Transverse colon (tissue), 4 donors: ENCODE measurements around the gene FAM118A. TPM values are rescaled to one million over a fixed set of nuclear protein-coding genes. Genes with fewer than 3 reads are reported as not detected.

ENCODE experiments used
- DNase-seq: peaks from one replicate; pipeline ENCODE4 v3.0.0-alpha.2; 2019
- H3K27ac ChIP-seq, 4 donors: fragments of 200-600 bp; sonication (generic); 2 replicates each; pipeline ENCODE4 v1.5.1; 2016 to 2018; ENCODE audit warnings: inconsistent platforms in 4 of 4
- H3K27me3 ChIP-seq: fragments of 200-600 bp; sonication (generic); 2 replicates; pipeline ENCODE4 v1.5.1; 2017; ENCODE audit warnings: inconsistent platforms
- H3K36me3 ChIP-seq, 4 donors: fragments of 200-600 bp; sonication (generic); 2 replicates each; pipeline ENCODE4 v1.5.1; 2017 to 2019; ENCODE audit warnings: inconsistent platforms in 4 of 4
- H3K4me1 ChIP-seq, 4 donors: fragments of 200-600 bp; sonication (generic); 2 replicates each; pipeline ENCODE4 v1.5.1; 2017 to 2020; ENCODE audit warnings: inconsistent platforms in 4 of 4
- H3K4me3 ChIP-seq, 4 donors: fragments of 200-600 bp; sonication (generic); 1 replicate in 1 of 4; 2 replicates in 3 of 4; pipeline versions ENCODE4 v1.5.1 to v1.6.1; 2017 to 2019; ENCODE audit warnings: inconsistent platforms in 4 of 4
- H3K9me3 ChIP-seq, 2 donors: fragments of 200-600 bp; sonication (generic); 2 replicates each; pipeline ENCODE4 v1.5.1; 2017 to 2019; ENCODE audit warnings: inconsistent platforms in 2 of 2
- EP300 ChIP-seq: sonication (generic); formaldehyde crosslinking; IDR thresholded peaks from one replicate; pipeline ENCODE4 v1.6.1; 2017; ENCODE audit warnings: antibody characterized with exemption, low read depth
- POLR2A ChIP-seq: fragments of 450-650 bp; IDR thresholded peaks from one replicate; pipeline ENCODE4 v1.6.1; 2016; ENCODE audit warnings: antibody characterized with exemption, mild to moderate bottlenecking, moderate library complexity
- POLR2AphosphoS5 ChIP-seq, 3 donors: sonication (generic); formaldehyde crosslinking; IDR thresholded peaks; one replicate each; pipeline ENCODE4 v1.6.1; 2016; ENCODE audit warnings: antibody characterized with exemption in 3 of 3
- WGBS, 2 donors: methylation state at CpG; one replicate each; pipeline ENCODE4 v1.1.5; 2018; ENCODE audit warnings: low coverage in 1 of 2; 5-methylcytosine and 5-hydroxymethylcytosine counted together
- in situ Hi-C, 4 donors: fragments of 200-750 bp; cut with MboI; loops; one replicate each; pipeline versions ENCODE4 v1.15.0 to v1.15.1; 2017; ENCODE audit warnings: low sequenced_read_pairs in 3 of 4, low pct_ligation_motif_present in 1 of 4, low pct_unique_long_range_greater_than_20kb in 1 of 4
- intact Hi-C: fragments of 100-400 bp; cut with DNase I; formaldehyde crosslinking; loops from one replicate; pipeline ENCODE4 v1.15.1; 2023; ENCODE audit warnings: low total_unique reads
- total RNA-seq, 4 donors: library from RNA; depleted of rRNA; stranded (reverse); fragments of >200 nt; gene quantifications; one replicate each; pipeline ENCODE4 v1.1.0, GENCODE V29; 2016
- TF ChIP-seq, protein P1 (sequence below), 5 experiments: fragments of 200-600 bp in 3 of 5; fragments of 450-650 bp in 2 of 5; sonication (generic) in 3 of 5; IDR thresholded peaks; 1 replicate in 2 of 5; 2 replicates in 3 of 5; pipeline ENCODE4 v1.5.1; 2016 to 2017; ENCODE audit warnings: antibody characterized with exemption in 5 of 5, inconsistent platforms in 3 of 5, mild to moderate bottlenecking in 2 of 5, moderate library complexity in 1 of 5

Gene FAM118A
- total RNA-seq, 4 donors from 2014 or later, result 46.0 to 424 (median 210) TPM

DNA sequence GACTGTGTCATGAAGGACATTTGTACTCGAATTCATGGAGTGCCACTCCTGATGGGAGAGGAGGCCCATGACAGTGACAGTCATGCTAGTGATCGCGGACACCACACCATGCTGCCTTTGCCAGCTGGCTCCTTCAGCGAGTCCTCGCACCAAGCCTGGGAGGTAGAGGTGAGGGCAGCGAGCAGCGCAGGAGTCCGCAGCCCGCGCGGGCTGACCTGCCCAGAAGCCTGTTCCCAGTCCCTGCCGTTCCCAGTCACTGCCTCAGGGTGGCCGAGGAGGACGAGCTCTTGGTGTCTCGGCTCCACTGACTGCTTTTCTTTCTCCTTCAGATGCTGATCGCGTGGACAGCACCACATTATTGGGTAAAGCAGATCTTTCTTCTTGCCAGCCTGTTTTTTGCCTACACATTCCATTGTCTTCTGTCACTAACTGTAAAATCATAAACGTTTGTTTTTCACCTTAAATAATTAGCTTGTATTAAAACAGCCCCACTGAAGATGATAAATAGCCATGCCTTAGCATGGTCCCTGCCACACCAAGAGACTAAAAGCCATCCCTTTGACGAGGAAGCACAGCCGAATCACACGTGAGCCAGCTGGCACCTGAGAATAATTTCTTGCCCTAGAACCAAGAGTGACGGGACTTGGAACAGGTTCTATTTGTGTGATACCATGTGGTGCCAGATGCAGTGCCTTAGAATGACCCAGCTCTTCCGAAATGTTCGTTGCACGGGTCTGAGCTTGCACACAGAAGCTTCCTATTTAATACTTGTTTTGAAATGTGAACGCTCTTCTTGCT is 25.5 kb downstream of the FAM118A start:
- intact Hi-C loops, result no loop called here
- Histone ChIP-seq H3K27ac (no peak overlapping the region), H3K27me3 (no peaks in the 10 kb centered on the region), H3K9me3 (no peaks in the 10 kb centered on the region), H3K4me3 (no peak overlapping the region), H3K36me3 (peaks cover 0 to 40% (median 13%) of the 10 kb centered on the region in 4 donors), H3K4me1 (peaks cover 8 to 18% (median 13%) of the 10 kb centered on the region in 4 donors)
- in situ Hi-C loops, result no loop called here
- DNase-seq, result no peak
- WGBS, 2 donors, result 77 to 83% methylated on average over 9 to 26 of the region's 26 CpGs
- TF ChIP-seq POLR2AphosphoS5 (IDR thresholded peaks at IDR 0.05) (no peak), EP300 (no peak), POLR2A (no peak)
- TF ChIP-seq, protein P1, sequence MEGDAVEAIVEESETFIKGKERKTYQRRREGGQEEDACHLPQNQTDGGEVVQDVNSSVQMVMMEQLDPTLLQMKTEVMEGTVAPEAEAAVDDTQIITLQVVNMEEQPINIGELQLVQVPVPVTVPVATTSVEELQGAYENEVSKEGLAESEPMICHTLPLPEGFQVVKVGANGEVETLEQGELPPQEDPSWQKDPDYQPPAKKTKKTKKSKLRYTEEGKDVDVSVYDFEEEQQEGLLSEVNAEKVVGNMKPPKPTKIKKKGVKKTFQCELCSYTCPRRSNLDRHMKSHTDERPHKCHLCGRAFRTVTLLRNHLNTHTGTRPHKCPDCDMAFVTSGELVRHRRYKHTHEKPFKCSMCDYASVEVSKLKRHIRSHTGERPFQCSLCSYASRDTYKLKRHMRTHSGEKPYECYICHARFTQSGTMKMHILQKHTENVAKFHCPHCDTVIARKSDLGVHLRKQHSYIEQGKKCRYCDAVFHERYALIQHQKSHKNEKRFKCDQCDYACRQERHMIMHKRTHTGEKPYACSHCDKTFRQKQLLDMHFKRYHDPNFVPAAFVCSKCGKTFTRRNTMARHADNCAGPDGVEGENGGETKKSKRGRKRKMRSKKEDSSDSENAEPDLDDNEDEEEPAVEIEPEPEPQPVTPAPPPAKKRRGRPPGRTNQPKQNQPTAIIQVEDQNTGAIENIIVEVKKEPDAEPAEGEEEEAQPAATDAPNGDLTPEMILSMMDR (IDR thresholded peaks at IDR 0.05), result no peak

GRCh38 chr22:45335854-45336522 is 26.3 kb downstream of the FAM118A start:
- in situ Hi-C loops (no loop called here), intact Hi-C loops (no loop called here)
- peak overlapping the region; percentile 56 to 68 (median 58) for H3K27ac ChIP-seq
- no peaks in the 10 kb centered on the region for H3K9me3 ChIP-seq
- no peaks in the 10 kb centered on the region for H3K27me3 ChIP-seq
- no peak overlapping the region for H3K4me3 ChIP-seq
- peaks cover 8 to 18% (median 13%) of the 10 kb centered on the region in 4 donors for H3K4me1 ChIP-seq
- no peak for DNase-seq
- TF ChIP-seq EP300, result no peak
- TF ChIP-seq, protein P1 (IDR thresholded peaks at IDR 0.05), result no peak
- no peak for TF ChIP-seq POLR2AphosphoS5 (IDR thresholded peaks at IDR 0.05)
- TF ChIP-seq POLR2A, result no peak
- peaks cover 0 to 40% (median 13%) of the 10 kb centered on the region in 4 donors for H3K36me3 ChIP-seq
- 89 to 93% methylated on average over 5 to 29 of the region's 29 CpGs for WGBS, 2 donors

DNA sequence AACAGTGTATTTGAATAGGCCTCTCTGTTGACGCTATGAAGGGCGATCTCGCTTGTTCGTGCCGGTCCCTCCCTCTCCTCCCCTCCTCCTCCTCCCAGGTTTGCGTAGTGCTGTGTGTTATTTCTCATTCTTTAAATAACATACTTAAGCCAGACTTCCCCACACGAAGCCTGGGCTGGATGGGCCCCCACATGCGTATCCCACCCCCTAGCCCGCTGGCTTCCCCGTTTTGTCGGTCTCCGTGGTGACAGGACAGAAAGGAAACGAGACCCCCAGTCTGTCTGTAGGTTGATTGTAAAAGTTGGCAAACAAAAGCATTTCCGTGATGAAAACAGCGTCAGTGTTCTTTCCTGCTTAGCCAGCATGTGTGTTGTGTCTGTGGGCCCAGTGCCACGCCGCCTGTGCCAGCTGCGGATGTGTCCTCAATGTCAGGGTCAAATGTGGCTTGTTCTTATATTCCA is 27.3 kb downstream of the FAM118A start:
- TF ChIP-seq, protein P1 (IDR thresholded peaks at IDR 0.05), result no peak
- TF ChIP-seq POLR2AphosphoS5 (IDR thresholded peaks at IDR 0.05), result peak; percentile 38 to 48 (median 38)
- no peaks in the 10 kb centered on the region for H3K9me3 ChIP-seq
- H3K27ac ChIP-seq, result peak overlapping the region; percentile 56 to 68 (median 58)
- in situ Hi-C loops, result no loop called here
- H3K27me3 ChIP-seq, result no peaks in the 10 kb centered on the region
- WGBS, 2 donors, result 15 to 26% methylated on average over 12 to 18 of the region's 18 CpGs
- peaks cover 8 to 18% (median 13%) of the 10 kb centered on the region in 4 donors for H3K4me1 ChIP-seq
- intact Hi-C loops, result no loop called here
- peaks cover 0 to 42% (median 16%) of the 10 kb centered on the region in 4 donors for H3K36me3 ChIP-seq
- peak; percentile 42 for DNase-seq
- H3K4me3 ChIP-seq, result peak overlapping the region in 1 of 4 donors; percentile 13

- TF ChIP-seq POLR2AphosphoS5 (IDR thresholded peaks at IDR 0.05), result no peak
- TF ChIP-seq, protein P1 (IDR thresholded peaks at IDR 0.05), result no peak
- no peak for TF ChIP-seq EP300
- no peak for TF ChIP-seq POLR2A
- H3K27ac ChIP-seq, result peak overlapping the region; percentile 56 to 68 (median 58)
Measured at GRCh38 chr22:45337536-45337935, 27.8 kb downstream of the FAM118A start.

More at GRCh38 chr22:45337536-45337935, 27.8 kb downstream of the FAM118A start:
- Histone ChIP-seq H3K9me3 (no peaks in the 10 kb centered on the region), H3K4me3 (no peak overlapping the region), H3K27me3 (no peaks in the 10 kb centered on the region), H3K36me3 (peaks cover 0 to 41% (median 16%) of the 10 kb centered on the region in 4 donors), H3K4me1 (peaks cover 8 to 18% (median 13%) of the 10 kb centered on the region in 4 donors)
- in situ Hi-C loops (no loop called here), intact Hi-C loops (no loop called here)
- 86% methylated on average over 2 to 9 of the region's 9 CpGs for WGBS, 2 donors
- no peak for DNase-seq
